H9 (cell line): ENCODE results near the gene ADAMTS16. TPM values are rescaled to one million over a fixed set of nuclear protein-coding genes. Genes with fewer than 3 reads are reported as not detected.

Experiments
- DNase-seq: peaks from one replicate; pipeline ENCODE4 v3.0.0-alpha.2; 2017
- H2AFZ ChIP-seq: one replicate; pipeline ENCODE4 v1.6.1; 2013; ENCODE audit warnings: mild to moderate bottlenecking, low read length, control low read depth, moderate library complexity
- H2AK5ac ChIP-seq: 2 replicates; pipeline ENCODE4 v1.6.1; 2013; ENCODE audit warnings: low read length, control low read depth, mixed read lengths; ENCODE audit not compliant: insufficient read length
- H2BK120ac ChIP-seq: one replicate; pipeline ENCODE4 v1.6.1; 2013; ENCODE audit warnings: low read depth, mild to moderate bottlenecking, low read length, control low read depth, inconsistent platforms; ENCODE audit not compliant: poor library complexity, severe bottlenecking
- H2BK12ac ChIP-seq: 2 replicates; pipeline ENCODE4 v1.6.1; 2013; ENCODE audit warnings: low read length, control low read depth, mixed read lengths, low read depth; ENCODE audit not compliant: insufficient read length
- H2BK15ac ChIP-seq: 2 replicates; pipeline ENCODE4 v1.6.1; 2013; ENCODE audit warnings: low read depth, low read length, control low read depth
- H2BK20ac ChIP-seq: one replicate; pipeline ENCODE4 v1.6.1; 2013; ENCODE audit warnings: low read depth, mild to moderate bottlenecking, low read length, control low read depth, inconsistent platforms; ENCODE audit not compliant: poor library complexity, severe bottlenecking
- H2BK5ac ChIP-seq: 2 replicates; pipeline ENCODE4 v1.6.1; 2013; ENCODE audit warnings: low read length, control low read depth, mixed read lengths; ENCODE audit not compliant: insufficient read length
- H3K14ac ChIP-seq: 2 replicates; pipeline ENCODE4 v1.6.1; 2013; ENCODE audit warnings: low read length, control low read depth; ENCODE audit not compliant: insufficient read depth
- H3K18ac ChIP-seq: 2 replicates; pipeline ENCODE4 v1.6.1; 2013; ENCODE audit warnings: low read depth, mild to moderate bottlenecking, mixed read lengths, low read length, control low read depth; ENCODE audit not compliant: insufficient read length
- H3K23ac ChIP-seq: 2 replicates; pipeline ENCODE4 v1.6.1; 2013; ENCODE audit warnings: low read length, control low read depth, mixed read lengths, low read depth; ENCODE audit not compliant: insufficient read length
- H3K23me2 ChIP-seq: 2 replicates; pipeline ENCODE4 v1.6.1; 2013; ENCODE audit warnings: low read depth, mild to moderate bottlenecking, mixed read lengths, low read length, control low read depth; ENCODE audit not compliant: insufficient read length, poor library complexity, severe bottlenecking
- H3K27ac ChIP-seq: 2 replicates; pipeline ENCODE4 v1.5.1; 2013; ENCODE audit warnings: low read length, control low read depth, mixed read lengths, low read depth; ENCODE audit not compliant: insufficient read length
- H3K27me3 ChIP-seq: 2 replicates; pipeline ENCODE4 v1.6.1; 2013; ENCODE audit warnings: low read length, control low read depth, inconsistent platforms; ENCODE audit not compliant: insufficient read depth
- H3K4ac ChIP-seq: 2 replicates; pipeline ENCODE4 v1.6.1; 2013; ENCODE audit warnings: low read depth, mild to moderate bottlenecking, control low read depth, inconsistent platforms, low read length, moderate library complexity
- H3K4me1 ChIP-seq: 2 replicates; pipeline ENCODE4 v1.6.1; 2013; ENCODE audit warnings: low read length, control low read depth, inconsistent platforms; ENCODE audit not compliant: insufficient read depth
- H3K4me2 ChIP-seq: 2 replicates; pipeline ENCODE4 v1.6.1; 2013; ENCODE audit warnings: low read length, control low read depth, mixed read lengths; ENCODE audit not compliant: insufficient read length, insufficient read depth
- H3K56ac ChIP-seq: 2 replicates; pipeline ENCODE4 v1.6.1; 2013; ENCODE audit warnings: low read depth, mild to moderate bottlenecking, mixed read lengths, low read length, control low read depth; ENCODE audit not compliant: insufficient read length
- H3K79me1 ChIP-seq: 2 replicates; pipeline ENCODE4 v1.6.1; 2013; ENCODE audit warnings: low read depth, mild to moderate bottlenecking, moderate library complexity, low read length, control low read depth, inconsistent platforms; ENCODE audit not compliant: insufficient read depth, poor library complexity, severe bottlenecking
- H3K79me2 ChIP-seq: 2 replicates; pipeline ENCODE4 v1.6.1; 2013; ENCODE audit warnings: low read length, control low read depth, inconsistent platforms; ENCODE audit not compliant: insufficient read depth
- H3K9ac ChIP-seq: 2 replicates; pipeline ENCODE4 v1.6.1; 2013; ENCODE audit warnings: low read length, control low read depth, mixed read lengths; ENCODE audit not compliant: insufficient read length; ENCODE audit errors: extremely low read depth
- H3K9me3 ChIP-seq: one replicate; pipeline ENCODE4 v1.6.1; 2013; ENCODE audit warnings: low read depth, low read length, inconsistent platforms; ENCODE audit not compliant: control insufficient read depth
- H3T11ph ChIP-seq: one replicate; pipeline ENCODE4 v1.6.1; 2013; ENCODE audit warnings: mild to moderate bottlenecking, low read length, control low read depth, inconsistent platforms
- H4K20me1 ChIP-seq: one replicate; pipeline ENCODE4 v1.6.1; 2013; ENCODE audit not compliant: control insufficient read depth, insufficient read length, insufficient read depth
- H4K5ac ChIP-seq: 2 replicates; pipeline ENCODE4 v1.6.1; 2013; ENCODE audit warnings: low read depth, mild to moderate bottlenecking, mixed read lengths, low read length, control low read depth; ENCODE audit not compliant: insufficient read length
- H4K8ac ChIP-seq: replicated peaks from 2 replicates; pipeline ENCODE4 v1.6.1; 2013; ENCODE audit warnings: low read length, control low read depth, mixed read lengths, low read depth; ENCODE audit not compliant: insufficient read length
- H4K91ac ChIP-seq: 2 replicates; pipeline ENCODE4 v1.6.1; 2013; ENCODE audit warnings: low read depth, mild to moderate bottlenecking, moderate library complexity, mixed read lengths, low read length, control low read depth; ENCODE audit not compliant: insufficient read length
- H3K27ac Mint-ChIP-seq, 3 experiments: 2 replicates in 2 of 3; 3 replicates in 1 of 3; pipeline ENCODE4 v1.8.0; 2020 to 2021; ENCODE audit warnings: mixed read lengths in 3 of 3, mild to moderate bottlenecking in 1 of 3, moderate library complexity in 1 of 3
- H3K27me3 Mint-ChIP-seq: 2 replicates; pipeline ENCODE4 v1.8.0; 2021; ENCODE audit warnings: low read depth, mild to moderate bottlenecking, moderate library complexity, mixed read lengths
- H3K36me3 Mint-ChIP-seq, 3 experiments: 2 replicates in 2 of 3; 3 replicates in 1 of 3; pipeline ENCODE4 v1.8.0; 2020 to 2021; ENCODE audit warnings: low read depth in 3 of 3, mixed read lengths in 3 of 3; ENCODE audit not compliant: insufficient read depth in 1 of 3
- H3K4me1 Mint-ChIP-seq, 2 experiments: 2 replicates each; pipeline ENCODE4 v1.8.0; 2020; ENCODE audit warnings: mixed read lengths in 2 of 2
- H3K4me3 Mint-ChIP-seq, 2 experiments: 2 replicates in 1 of 2; 3 replicates in 1 of 2; pipeline ENCODE4 v1.8.0; 2020 to 2021; ENCODE audit warnings: mild to moderate bottlenecking in 2 of 2, mixed read lengths in 2 of 2, moderate library complexity in 1 of 2
- H3K9me3 Mint-ChIP-seq, 2 experiments: 2 replicates in 1 of 2; 3 replicates in 1 of 2; pipeline ENCODE4 v1.8.0; 2020; ENCODE audit warnings: mild to moderate bottlenecking in 2 of 2, mixed read lengths in 2 of 2, moderate library complexity in 1 of 2
- WGBS: extraction: QIAGEN DNeasy Blood & Tissue Kit; methylation state at CpG from one replicate; pipeline ENCODE4 v1.1.7; 2013; ENCODE audit warnings: missing lambda C conversion rate, low lambda C conversion rate, mixed read lengths; ENCODE audit not compliant: insufficient read length; ENCODE audit errors: extremely low coverage; 5-methylcytosine and 5-hydroxymethylcytosine counted together
- total RNA-seq: library from RNA; stranded (reverse); gene quantifications from 2 replicates; pipeline ENCODE4 v1.2.1, GENCODE V29; 2021
- TF ChIP-seq, protein P1 (sequence below): fragments of 200-600 bp; sonication (generic); conservative IDR thresholded peaks from 3 replicates; pipeline ENCODE4 v1.8.0; 2021; ENCODE audit warnings: antibody characterized with exemption, mild to moderate bottlenecking

The ADAMTS16 gene
- total RNA-seq, 1 experiment from 2014 or later = 4.5 TPM

DNA sequence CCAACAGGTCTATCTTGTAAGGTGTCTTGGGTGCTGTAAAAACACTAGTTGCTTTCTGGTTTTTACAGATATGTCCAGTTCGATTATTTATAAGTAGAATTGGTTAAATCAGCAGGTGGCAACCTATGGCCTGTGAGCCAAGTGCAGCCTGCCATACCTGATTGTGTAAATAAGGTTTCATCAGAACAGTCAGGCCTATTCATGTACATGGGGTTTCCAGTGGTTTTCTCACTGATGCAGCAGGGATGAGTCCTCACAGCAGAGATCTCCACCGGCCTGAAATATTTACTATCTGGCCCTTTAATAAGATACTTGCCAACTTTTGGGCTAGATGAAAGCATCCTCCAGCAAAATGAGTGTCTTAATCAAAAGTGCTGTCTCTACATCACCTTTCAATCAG is 149.4 kb downstream of the ADAMTS16 start:
- Histone ChIP-seq H2AFZ (no peak overlapping the region), H4K5ac (no peak overlapping the region), H2BK12ac (no peak overlapping the region), H3K4me2 (no peak overlapping the region), H2BK120ac (no peak overlapping the region), H3K14ac (no peak overlapping the region), H3K4ac (no peak overlapping the region), H3K27me3 (no peaks in the 10 kb centered on the region), H2BK15ac (no peak overlapping the region), H4K91ac (no peak overlapping the region), H3K56ac (no peak overlapping the region), H3K23me2 (no peaks in the 10 kb centered on the region), H3K9ac (no peak overlapping the region), H2BK5ac (no peak overlapping the region), H3K23ac (no peak overlapping the region), H4K8ac (no peak overlapping the region), H3T11ph (no peak overlapping the region), H3K79me2 (no peaks in the 10 kb centered on the region), H3K4me1 (peaks cover 2% of the 10 kb centered on the region; the same call in 1 of the 2 replicates), H3K18ac (no peak overlapping the region), H2BK20ac (no peak overlapping the region), H3K27ac (no peak overlapping the region), H3K79me1 (no peaks in the 10 kb centered on the region), H4K20me1 (no peaks in the 10 kb centered on the region), H2AK5ac (no peak overlapping the region), H3K9me3 (no peaks in the 10 kb centered on the region)
- TF ChIP-seq, protein P1, sequence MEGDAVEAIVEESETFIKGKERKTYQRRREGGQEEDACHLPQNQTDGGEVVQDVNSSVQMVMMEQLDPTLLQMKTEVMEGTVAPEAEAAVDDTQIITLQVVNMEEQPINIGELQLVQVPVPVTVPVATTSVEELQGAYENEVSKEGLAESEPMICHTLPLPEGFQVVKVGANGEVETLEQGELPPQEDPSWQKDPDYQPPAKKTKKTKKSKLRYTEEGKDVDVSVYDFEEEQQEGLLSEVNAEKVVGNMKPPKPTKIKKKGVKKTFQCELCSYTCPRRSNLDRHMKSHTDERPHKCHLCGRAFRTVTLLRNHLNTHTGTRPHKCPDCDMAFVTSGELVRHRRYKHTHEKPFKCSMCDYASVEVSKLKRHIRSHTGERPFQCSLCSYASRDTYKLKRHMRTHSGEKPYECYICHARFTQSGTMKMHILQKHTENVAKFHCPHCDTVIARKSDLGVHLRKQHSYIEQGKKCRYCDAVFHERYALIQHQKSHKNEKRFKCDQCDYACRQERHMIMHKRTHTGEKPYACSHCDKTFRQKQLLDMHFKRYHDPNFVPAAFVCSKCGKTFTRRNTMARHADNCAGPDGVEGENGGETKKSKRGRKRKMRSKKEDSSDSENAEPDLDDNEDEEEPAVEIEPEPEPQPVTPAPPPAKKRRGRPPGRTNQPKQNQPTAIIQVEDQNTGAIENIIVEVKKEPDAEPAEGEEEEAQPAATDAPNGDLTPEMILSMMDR = no peak
- Mint-ChIP-seq H3K27ac (no peak overlapping the region), H3K9me3 (no peaks in the 10 kb centered on the region; a peak in 2 of 5 replicates), H3K36me3 (peaks cover 0 to 2% (median 1%) of the 10 kb centered on the region in 3 experiments; a peak in 3 of 7 replicates), H3K4me3 (no peak overlapping the region), H3K27me3 (no peaks in the 10 kb centered on the region), H3K4me1 (peaks cover 16% of the 10 kb centered on the region in 2 experiments)
- no CpG with 5 or more reads among the region's 2 CpGs for WGBS
- DNase-seq = no peak
